Epithelial cell of prostate (primary cell): ENCODE measurements around the gene CPLX4.

Experiments
- DNase-seq: peaks from one replicate; pipeline ENCODE4 v3.0.0-alpha.2; 2011; ENCODE audit warnings: low read depth, low spot score
- H3K27ac ChIP-seq: fragments of 450-650 bp; 2 replicates; pipeline ENCODE4 v1.5.1; 2017; ENCODE audit warnings: mild to moderate bottlenecking

CPLX4 gene

GRCh38 chr18:59246796-59247195 lies 71.7 kb downstream of the CPLX4 start:
- no peak overlapping the region for H3K27ac ChIP-seq
- no peak for DNase-seq
